KMS-11 (cell line): ENCODE results near the gene LRRC47.
"Not testable (repeated sequence)": the region's sequence is repeated elsewhere in the genome, so short reads cannot be mapped to it uniquely, and the experiment has no call there.

ENCODE experiments used
- H2AFZ ChIP-seq: fragments of 200-600 bp; sonication (generic); 2 replicates; pipeline ENCODE4 v1.6.1; 2016; ENCODE audit warnings: antibody characterized with exemption, mixed run types, low read depth
- H3K27ac ChIP-seq: fragments of 200-600 bp; sonication (generic); 2 replicates; pipeline ENCODE4 v1.6.1; 2016; ENCODE audit warnings: mild to moderate bottlenecking, mixed run types
- H3K27me3 ChIP-seq: fragments of 200-600 bp; sonication (generic); 2 replicates; pipeline ENCODE4 v1.6.1; 2017; ENCODE audit warnings: mild to moderate bottlenecking, low read depth, mixed run types, moderate library complexity; ENCODE audit not compliant: insufficient read depth
- H3K36me3 ChIP-seq: fragments of 200-600 bp; sonication (generic); 2 replicates; pipeline ENCODE4 v1.6.1; 2017; ENCODE audit warnings: mild to moderate bottlenecking, mixed run types; ENCODE audit not compliant: insufficient read depth
- H3K4me1 ChIP-seq: fragments of 200-600 bp; sonication (generic); 2 replicates; pipeline ENCODE4 v1.6.1; 2016; ENCODE audit warnings: mild to moderate bottlenecking, low read depth, mixed run types; ENCODE audit not compliant: poor library complexity, severe bottlenecking
- H3K4me2 ChIP-seq: fragments of 200-600 bp; sonication (generic); 2 replicates; pipeline ENCODE4 v1.7.0; 2016; ENCODE audit warnings: mild to moderate bottlenecking, mixed run types
- H3K4me3 ChIP-seq: fragments of 200-600 bp; sonication (generic); IDR thresholded peaks from 2 replicates; pipeline ENCODE4 v1.6.1; 2017; ENCODE audit warnings: low read depth, low read length, mixed read lengths; ENCODE audit not compliant: insufficient read depth
- H3K79me2 ChIP-seq: fragments of 200-600 bp; sonication (generic); 2 replicates; pipeline ENCODE4 v1.6.1; 2016; ENCODE audit warnings: low read depth, mixed run types; ENCODE audit not compliant: insufficient read depth
- H3K9ac ChIP-seq: fragments of 200-600 bp; sonication (generic); 2 replicates; pipeline ENCODE4 v1.6.1; 2016; ENCODE audit warnings: mild to moderate bottlenecking, mixed run types
- H4K20me1 ChIP-seq: fragments of 200-600 bp; sonication (generic); 2 replicates; pipeline ENCODE4 v1.6.1; 2016; ENCODE audit warnings: mild to moderate bottlenecking, mixed run types; ENCODE audit not compliant: insufficient read depth
- CTCF ChIP-seq: fragments of 200-600 bp; sonication (generic); conservative IDR thresholded peaks from 2 replicates; pipeline ENCODE4 v1.6.1; 2017; ENCODE audit warnings: low read depth, mild to moderate bottlenecking, antibody characterized with exemption, low read length, moderate library complexity, mixed read lengths

LRRC47 gene

DNA sequence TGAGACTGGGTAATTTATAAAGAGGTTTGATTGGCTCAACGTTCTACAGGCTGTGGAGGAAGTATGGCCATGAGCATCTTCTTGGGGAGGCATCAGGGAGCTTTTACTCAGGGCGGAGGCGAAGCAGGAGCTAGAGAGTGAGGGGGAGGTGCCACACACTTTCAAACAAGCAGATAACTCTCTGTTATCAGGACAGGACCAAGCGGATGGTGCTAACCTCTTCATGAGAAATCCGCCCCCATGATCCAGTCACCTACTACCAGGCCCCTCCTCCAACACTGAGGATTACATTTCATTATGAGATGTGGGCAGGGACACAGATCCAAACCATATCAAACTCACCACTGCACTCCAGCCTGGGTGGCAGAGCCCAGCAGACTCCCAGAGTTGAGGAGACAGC, 11.5 kb upstream of the LRRC47 start:
- Histone ChIP-seq H3K79me2 (no peaks in the 10 kb centered on the region), H3K4me3 (no peak overlapping the region), H3K27ac (no peak overlapping the region), H3K4me1 (no peaks in the 10 kb centered on the region), H2AFZ (no peak overlapping the region), H3K9ac (no peak overlapping the region), H4K20me1 (no peaks in the 10 kb centered on the region), H3K36me3 (no peaks in the 10 kb centered on the region), H3K27me3 (peaks cover 32% of the 10 kb centered on the region), H3K4me2 (no peak overlapping the region)
- TF ChIP-seq CTCF: no peak

- no peak for TF ChIP-seq CTCF
- Histone ChIP-seq H3K27me3 (peaks cover 50% of the 10 kb centered on the region), H3K9ac (no peak overlapping the region), H3K4me3 (no peak overlapping the region), H3K36me3 (no peaks in the 10 kb centered on the region), H4K20me1 (no peaks in the 10 kb centered on the region), H3K4me1 (no peaks in the 10 kb centered on the region), H3K79me2 (no peaks in the 10 kb centered on the region), H3K27ac (no peak overlapping the region), H2AFZ (no peak overlapping the region), H3K4me2 (no peak overlapping the region)
Observed at GRCh38 chr1:3805038-3805437, 8.7 kb upstream of the LRRC47 start.

DNA sequence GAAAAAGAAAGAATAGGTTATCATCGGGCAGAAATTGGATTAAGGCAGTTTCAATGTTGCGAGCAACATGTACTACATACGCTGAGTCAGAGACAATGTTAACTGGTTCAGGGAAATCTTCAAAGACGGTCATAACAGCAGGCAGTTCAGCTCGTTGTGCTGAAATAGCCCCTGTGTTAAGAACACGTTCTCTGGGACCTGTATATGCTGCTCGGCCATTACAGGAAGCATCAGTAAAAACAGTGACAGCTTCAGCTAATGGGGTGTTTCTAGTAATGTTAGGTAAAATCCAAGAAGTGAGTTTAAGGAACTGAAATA, 8.3 kb upstream of the LRRC47 start:
- not testable (repeated sequence) for H3K4me2 ChIP-seq

GRCh38 chr1:3803905-3804626, 7.8 kb upstream of the LRRC47 start:
- no peaks in the 10 kb centered on the region for H4K20me1 ChIP-seq
- H3K27ac ChIP-seq: no peak overlapping the region
- H3K9ac ChIP-seq: no peak overlapping the region
- H3K27me3 ChIP-seq: peaks cover 60% of the 10 kb centered on the region
- H2AFZ ChIP-seq: no peak overlapping the region
- no peak overlapping the region for H3K4me2 ChIP-seq
- H3K4me3 ChIP-seq: no peak overlapping the region
- no peaks in the 10 kb centered on the region for H3K4me1 ChIP-seq
- H3K79me2 ChIP-seq: no peaks in the 10 kb centered on the region
- H3K36me3 ChIP-seq: no peaks in the 10 kb centered on the region
- no peak for TF ChIP-seq CTCF

More for the DNA sequence above, 8.3 kb upstream of the LRRC47 start:
- peaks cover 55% of the 10 kb centered on the region for H3K27me3 ChIP-seq
- not testable (repeated sequence) for H4K20me1 ChIP-seq, H2AFZ ChIP-seq, H3K9ac ChIP-seq, H3K27ac ChIP-seq, H3K4me1 ChIP-seq, H3K4me3 ChIP-seq, H3K36me3 ChIP-seq, H3K79me2 ChIP-seq

DNA sequence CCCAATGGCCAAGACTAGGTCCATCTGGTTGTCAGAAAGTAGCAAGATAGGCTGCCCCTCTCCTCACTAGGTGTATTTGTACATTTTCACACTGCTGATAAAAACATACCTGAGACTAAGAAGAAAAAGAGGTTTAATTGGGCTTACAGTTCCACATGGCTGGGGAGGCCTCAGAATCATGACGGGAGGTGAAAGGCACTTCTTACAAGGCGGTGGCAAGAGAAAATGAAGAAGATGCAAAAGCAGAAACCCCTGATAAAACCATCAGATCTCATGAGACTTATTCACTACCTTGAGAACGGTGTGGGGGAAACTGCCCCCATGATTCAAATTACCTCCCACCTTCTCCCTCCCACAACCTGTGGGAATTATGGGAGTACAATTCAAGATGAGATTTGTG, 4.5 kb upstream of the LRRC47 start:
- not testable (repeated sequence) for H3K27ac ChIP-seq, H3K79me2 ChIP-seq, H3K4me2 ChIP-seq, H3K36me3 ChIP-seq, H3K4me1 ChIP-seq, H3K9ac ChIP-seq, H2AFZ ChIP-seq, H3K4me3 ChIP-seq, H4K20me1 ChIP-seq
- H3K27me3 ChIP-seq: peaks cover 57% of the 10 kb centered on the region
